SHP77 (cell line): ENCODE results near the gene ALOXE3.
A peak's percentile ranks its signal among the peaks of the same experiment; 100 is the strongest.

Experiments used
- DNase-seq, 2 experiments: peaks; one replicate each; lab custom pipeline; 2025; lab: John Stamatoyannopoulos, UW

Gene ALOXE3

GRCh38 chr17:8117980-8118768 lies at the start of gene ALOXE3:
Gene ALOXE3, minus strand, starts transcription at chr17:8118514. Its CDS starts 524 bp downstream, at chr17:8117990.
- peak in 1 of 2 experiments; percentile 55 for DNase-seq

- no peak for DNase-seq
Observed at GRCh38 chr17:8167526-8167925, 49.2 kb upstream of the ALOXE3 start.

GRCh38 chr17:8166731-8167130 lies 48.4 kb upstream of the ALOXE3 start:
- no peak for DNase-seq

GRCh38 chr17:8164815-8165131 lies 46.5 kb upstream of the ALOXE3 start:
- DNase-seq = no peak

GRCh38 chr17:8163978-8164814 lies 45.9 kb upstream of the ALOXE3 start:
- DNase-seq = peak; percentile 62 to 75

- peak; percentile 55 to 72 for DNase-seq
Observed at GRCh38 chr17:8162997-8163977, 45.0 kb upstream of the ALOXE3 start.

GRCh38 chr17:8162233-8162996 lies 44.1 kb upstream of the ALOXE3 start, which contains the start of gene VAMP2:
Gene VAMP2, minus strand, starts transcription at chr17:8162948. Its CDS starts 69 bp downstream, at chr17:8162879.
- DNase-seq = peak in 1 of 2 experiments; percentile 43

GRCh38 chr17:8161289-8162232 lies 43.2 kb upstream of the ALOXE3 start:
- no peak for DNase-seq

GRCh38 chr17:8160741-8161221 lies 42.5 kb upstream of the ALOXE3 start:
- DNase-seq = no peak

- DNase-seq = no peak
Observed at GRCh38 chr17:8160224-8160577, 41.9 kb upstream of the ALOXE3 start.

GRCh38 chr17:8159459-8160223 lies 41.3 kb upstream of the ALOXE3 start:
- no peak for DNase-seq

- no peak for DNase-seq
Observed at GRCh38 chr17:8159032-8159400, 40.7 kb upstream of the ALOXE3 start.

- DNase-seq = peak; percentile 79 to 82
Observed at GRCh38 chr17:8158267-8159031, 40.1 kb upstream of the ALOXE3 start.

- peak; percentile 100 for DNase-seq
Observed at GRCh38 chr17:8156246-8156992, 38.1 kb upstream of the ALOXE3 start.

GRCh38 chr17:8155996-8156245 lies 37.6 kb upstream of the ALOXE3 start:
- DNase-seq = no peak

- no peak for DNase-seq
Observed at GRCh38 chr17:8155231-8155995, 37.1 kb upstream of the ALOXE3 start.

- no peak for DNase-seq
Observed at GRCh38 chr17:8154608-8155155, 36.4 kb upstream of the ALOXE3 start.
